ENCODE measurements around the gene PLA2R1.
"Not testable (repeated sequence)": the region's sequence is repeated elsewhere in the genome, so short reads cannot be mapped to it uniquely, and the experiment has no call there.

The PLA2R1 gene

DNA sequence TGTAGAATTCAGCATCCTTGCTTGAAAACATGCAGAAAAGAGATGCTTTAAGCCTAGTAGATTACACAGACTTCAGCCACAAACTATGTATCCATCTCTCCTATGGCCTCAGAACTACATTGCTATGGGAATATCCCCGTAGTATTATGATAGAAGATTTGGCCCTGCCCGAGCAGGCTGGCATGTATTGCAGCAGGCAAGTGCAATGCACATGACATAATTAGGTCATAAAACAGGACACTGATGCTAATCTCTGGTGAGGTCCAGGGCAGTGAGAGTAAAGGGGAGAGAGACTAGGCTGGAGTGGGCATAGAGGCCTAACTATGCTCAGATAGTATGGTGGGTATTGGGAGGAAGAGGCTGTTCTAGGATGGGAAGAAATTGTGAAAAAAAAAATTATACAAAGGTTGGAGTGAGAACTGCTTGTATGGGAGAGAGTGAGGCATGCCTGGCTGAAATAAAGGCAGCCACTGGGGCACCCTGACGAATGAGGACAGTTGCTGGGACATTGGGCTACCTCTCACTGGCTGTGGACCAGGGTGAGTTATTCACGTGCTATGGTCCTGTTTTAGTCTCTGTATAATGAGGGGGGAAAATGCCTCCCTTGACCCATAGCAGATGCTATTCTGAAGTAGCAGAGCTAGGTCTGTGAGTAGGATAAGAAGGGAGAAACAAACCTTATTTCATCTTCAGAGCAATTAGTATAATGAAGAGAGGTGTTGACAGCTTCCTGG, 1.6 kb upstream of the PLA2R1 start:
- no peak for DNase-seq (ENCODE audit: low read depth in 2 of 2)

- DNase-seq (ENCODE audit: low read depth in 2 of 2), result no peak
Measured at GRCh38 chr2:160063271-160063670, 856 bp upstream of the PLA2R1 start.

DNA sequence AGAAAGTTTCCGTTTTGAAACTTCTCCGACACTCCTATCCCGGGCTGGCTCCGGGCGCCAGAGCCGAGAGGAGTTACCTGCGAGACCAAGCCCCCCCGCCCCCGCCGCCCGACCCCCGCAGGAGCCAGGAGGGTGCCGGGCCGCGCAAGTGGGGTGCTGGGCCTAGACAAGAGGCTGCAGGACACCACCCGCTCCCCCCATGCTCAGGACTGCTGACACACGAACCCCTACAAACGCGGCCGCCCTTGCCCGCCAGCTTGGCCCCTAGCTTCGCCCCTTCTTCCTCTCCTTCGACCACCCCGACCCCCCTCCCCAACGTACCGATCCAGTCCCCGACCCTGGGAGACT, 497 bp downstream of the PLA2R1 start:
- no peak for DNase-seq (ENCODE audit: low read depth in 2 of 2)

DNA sequence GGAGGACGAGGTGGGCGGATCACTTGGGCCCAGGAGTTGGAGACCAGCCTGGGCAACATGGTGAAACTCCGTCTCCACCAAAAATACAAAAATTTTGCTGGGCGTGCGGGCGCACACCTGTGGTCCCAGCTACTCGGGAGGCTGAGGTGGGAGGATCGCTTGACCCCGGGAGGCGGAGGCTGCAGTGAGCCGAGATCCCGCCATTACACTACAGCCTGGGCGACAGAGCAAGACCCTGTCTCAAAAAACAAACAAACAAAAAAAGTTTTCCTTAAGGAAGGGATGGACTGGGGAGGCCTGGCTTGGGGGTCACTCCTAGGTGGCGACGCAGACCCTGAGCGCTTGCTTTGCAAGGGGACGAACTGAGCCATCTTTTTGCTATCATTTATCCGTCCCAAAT, 882 bp downstream of the PLA2R1 start:
- no peak for DNase-seq (ENCODE audit: low read depth in 2 of 2)

DNA sequence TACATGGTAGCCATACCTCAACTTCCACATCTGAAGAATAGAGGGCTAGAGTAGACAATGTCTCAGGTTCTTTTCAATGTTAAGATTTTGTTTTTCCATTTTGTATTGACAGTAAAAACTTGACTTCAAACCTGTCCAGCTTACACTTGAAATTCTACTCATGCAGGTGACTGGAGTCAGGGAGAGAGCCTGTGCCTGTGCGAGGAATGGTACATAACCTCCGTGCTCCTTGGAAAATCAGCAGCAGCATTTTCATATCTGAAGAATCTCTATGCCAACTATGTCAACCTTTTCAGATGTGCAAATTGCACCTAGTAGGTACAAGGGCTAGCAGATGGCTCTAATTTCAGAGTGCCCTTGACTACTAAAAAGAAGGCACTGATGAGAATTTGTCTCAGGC, 2.1 kb downstream of the PLA2R1 start:
- DNase-seq (ENCODE audit: low read depth in 2 of 2), result no peak

DNA sequence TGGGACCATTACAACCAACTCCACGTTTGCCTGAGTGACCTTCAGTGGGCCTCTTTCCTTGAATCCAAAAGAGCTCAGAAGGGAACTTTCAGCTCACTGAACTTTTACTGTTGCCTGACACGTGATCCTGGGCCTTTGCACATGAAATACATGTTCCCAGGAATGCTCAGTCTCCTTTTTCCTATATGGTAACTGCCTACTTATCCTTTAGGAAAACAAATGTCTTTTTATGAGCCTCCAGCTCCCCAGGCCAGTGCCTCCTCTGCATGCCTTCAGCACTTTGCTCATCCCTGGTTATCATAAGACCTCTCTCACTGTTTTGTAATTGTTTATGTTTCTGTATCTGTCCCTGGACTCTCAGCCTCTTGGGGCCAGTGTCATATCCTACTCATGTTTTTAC, 5.1 kb downstream of the PLA2R1 start:
- DNase-seq (ENCODE audit: low read depth in 2 of 2), result no peak

DNA sequence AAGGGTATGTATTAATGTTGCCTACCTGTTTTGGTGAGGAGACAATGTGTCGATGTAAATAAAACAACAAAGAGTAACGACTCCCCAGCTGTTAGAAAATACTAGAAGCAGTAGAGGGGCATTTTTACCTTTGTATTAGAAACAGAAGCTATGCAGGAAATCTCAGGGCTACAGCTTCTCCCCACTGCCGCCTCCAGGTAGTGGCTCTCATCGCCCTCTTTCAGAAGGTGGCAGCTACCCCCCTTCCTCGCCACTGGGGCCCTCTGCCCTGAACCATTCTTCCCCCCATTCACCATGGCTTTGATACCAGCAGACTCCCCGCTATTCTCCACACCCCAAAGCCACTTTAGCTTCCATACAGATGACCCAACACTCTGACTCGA, 6.7 kb downstream of the PLA2R1 start:
- DNase-seq (ENCODE audit: low read depth in 2 of 2), result no peak

DNA sequence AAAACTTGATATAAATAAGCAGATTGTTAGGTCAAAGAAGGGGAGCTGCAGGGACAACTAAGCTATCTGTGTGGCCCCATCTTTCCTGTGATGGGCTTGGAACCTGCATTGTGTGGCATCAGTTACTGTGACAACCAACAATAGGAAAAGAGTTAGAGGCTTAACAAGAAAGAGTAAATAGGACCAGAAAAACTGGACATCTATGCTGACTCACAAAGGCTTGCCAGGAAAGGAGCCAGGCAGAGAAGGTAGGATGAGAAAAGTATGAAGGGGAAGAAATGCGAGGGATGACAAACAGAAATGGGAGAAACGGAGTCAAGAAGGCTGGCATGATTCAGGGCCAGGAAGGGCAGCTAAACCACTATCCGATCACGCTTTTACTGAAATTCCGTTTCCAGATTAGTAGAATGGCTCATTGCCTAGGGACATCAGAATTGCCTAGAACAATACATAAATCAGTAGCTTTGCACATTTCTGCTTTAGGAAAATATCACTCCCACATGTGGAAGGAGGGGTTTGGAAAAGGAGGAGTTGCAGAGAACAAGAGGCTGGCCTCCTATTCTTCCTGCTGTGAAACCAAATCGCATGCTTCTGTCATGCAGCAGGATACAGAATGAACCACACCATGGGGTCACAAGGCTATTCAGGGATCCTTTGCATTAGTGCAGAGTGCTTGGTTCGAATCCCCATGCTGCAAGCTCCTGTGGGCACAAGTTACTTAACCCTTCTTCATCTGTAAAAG, 7.3 kb downstream of the PLA2R1 start:
- no peak for DNase-seq (ENCODE audit: low read depth in 2 of 2)

GRCh38 chr2:160053946-160054345, 8.5 kb downstream of the PLA2R1 start:
- DNase-seq (ENCODE audit: low read depth in 2 of 2), result no peak

DNA sequence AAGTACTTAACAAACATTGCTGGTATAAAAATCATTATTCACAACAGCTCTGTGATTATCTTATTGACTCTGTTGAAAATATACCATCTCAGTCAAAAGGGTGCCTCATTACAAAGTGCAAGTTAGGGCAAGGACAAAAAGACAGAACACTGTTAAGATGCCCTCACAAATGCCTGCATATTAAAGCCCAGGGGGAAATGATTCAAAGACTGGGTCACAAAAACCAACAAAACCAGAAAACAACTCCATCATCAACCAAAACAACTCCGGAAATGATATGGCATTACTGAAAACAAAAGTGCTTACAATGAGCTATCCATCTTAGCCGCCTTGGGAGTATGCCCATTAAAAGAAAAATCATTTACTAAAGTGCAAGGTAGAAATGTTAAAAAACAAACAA, 9.9 kb downstream of the PLA2R1 start:
- DNase-seq (ENCODE audit: low read depth in 2 of 2), result no peak

- DNase-seq (ENCODE audit: low read depth in 2 of 2), result no peak
Measured at GRCh38 chr2:160051371-160051800, 11.0 kb downstream of the PLA2R1 start.

DNA sequence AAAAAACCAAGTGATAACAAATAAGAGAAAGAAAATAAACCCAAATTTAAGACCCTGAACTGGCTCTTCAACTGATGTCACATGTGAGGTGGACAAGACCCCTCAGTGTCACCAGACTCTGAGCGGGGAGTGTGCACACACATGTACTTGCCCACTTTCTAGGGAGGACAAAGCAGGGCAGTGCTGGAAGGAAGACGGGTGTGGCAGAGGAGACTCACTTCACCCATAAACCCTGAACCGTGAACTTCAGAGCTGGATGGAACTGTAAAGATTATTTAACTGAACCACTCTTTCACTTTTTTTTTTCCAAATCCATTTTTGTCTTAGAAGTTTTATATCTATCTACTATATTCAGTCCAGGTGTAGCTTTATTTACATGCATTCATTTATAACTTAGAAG, 12.3 kb downstream of the PLA2R1 start:
- no peak for DNase-seq (ENCODE audit: low read depth in 2 of 2)

DNA sequence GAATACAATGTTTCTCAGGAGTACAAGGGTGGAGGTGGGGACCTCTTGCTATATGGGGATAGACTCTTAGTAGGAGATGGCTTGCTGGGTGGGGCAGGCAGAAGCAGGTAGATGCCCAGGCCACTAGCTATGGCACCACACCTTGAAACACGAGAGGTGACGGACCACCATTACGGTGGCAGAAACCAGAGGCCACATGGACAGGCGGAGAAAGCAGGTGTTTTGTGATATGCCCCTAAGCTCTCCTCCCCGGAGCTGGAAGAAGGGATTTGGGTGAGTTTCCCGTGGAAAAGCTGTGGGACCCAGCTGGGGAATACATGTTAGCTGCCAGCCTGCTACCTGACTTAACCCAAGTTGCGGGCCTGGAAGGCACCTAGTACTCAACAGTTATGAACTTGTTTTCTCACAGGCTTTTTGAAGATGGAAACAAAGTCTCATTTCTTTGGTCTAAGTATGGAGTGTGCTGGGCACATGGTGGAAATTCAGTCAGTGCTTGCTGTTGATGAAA, 16.7 kb downstream of the PLA2R1 start:
- no peak for DNase-seq (ENCODE audit: low read depth in 2 of 2)

GRCh38 chr2:160044728-160045127, 17.7 kb downstream of the PLA2R1 start:
- no peak for DNase-seq (ENCODE audit: low read depth in 2 of 2)

- no peak for DNase-seq (ENCODE audit: low read depth in 2 of 2)
Measured at GRCh38 chr2:160043265-160043664, 19.1 kb downstream of the PLA2R1 start.

DNA sequence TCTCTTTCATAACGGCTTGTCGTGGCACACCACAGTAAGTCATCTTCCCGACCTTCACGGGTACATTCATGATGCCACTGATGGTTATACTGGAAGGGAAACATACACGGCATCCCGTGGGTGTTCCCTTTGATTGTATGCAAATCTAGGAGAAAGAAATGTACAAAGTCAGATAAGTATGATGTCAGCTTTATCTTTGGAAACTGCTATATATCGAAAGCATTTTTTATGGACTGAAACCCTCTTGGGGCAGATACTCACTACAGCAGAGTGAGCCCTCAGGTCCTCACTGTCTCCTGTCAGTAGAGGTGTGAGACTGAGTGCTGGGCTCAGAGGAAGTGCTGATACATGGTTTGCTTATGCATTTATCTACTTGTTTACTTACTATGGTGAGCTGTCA, 20.4 kb downstream of the PLA2R1 start:
- DNase-seq (ENCODE audit: low read depth in 2 of 2), result no peak

GRCh38 chr2:160041091-160041490, 21.3 kb downstream of the PLA2R1 start:
- DNase-seq (ENCODE audit: low read depth in 2 of 2), result no peak

- no peak for DNase-seq (ENCODE audit: low read depth in 2 of 2)
Measured at GRCh38 chr2:160039166-160039903, 23.1 kb downstream of the PLA2R1 start.

DNA sequence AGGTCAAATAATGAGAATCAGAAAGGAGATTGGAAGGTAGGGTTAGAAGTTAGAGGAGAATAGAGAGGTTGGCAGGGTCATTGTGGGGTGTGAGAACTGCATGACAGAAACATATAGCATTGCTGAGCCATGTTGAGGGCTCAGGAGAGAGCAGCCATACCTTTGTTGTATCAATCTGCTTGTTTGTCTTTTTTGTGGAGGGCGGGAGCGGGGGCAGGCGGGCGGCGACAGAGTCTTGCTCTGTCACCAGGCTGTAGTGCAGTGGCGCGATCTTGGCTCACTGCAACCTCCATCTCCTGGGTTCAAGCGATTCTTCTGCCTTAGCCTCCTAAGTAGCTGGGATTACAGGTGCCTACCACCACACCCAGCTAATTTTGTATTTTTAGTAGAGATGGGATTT, 23.8 kb downstream of the PLA2R1 start:
- DNase-seq (ENCODE audit: low read depth in 2 of 2), result not testable (repeated sequence)

- no peak for DNase-seq (ENCODE audit: low read depth in 2 of 2)
Measured at GRCh38 chr2:160036736-160037135, 25.7 kb downstream of the PLA2R1 start.

- DNase-seq (ENCODE audit: low read depth in 2 of 2), result no peak
Measured at GRCh38 chr2:160035125-160035524, 27.3 kb downstream of the PLA2R1 start.

GRCh38 chr2:160034396-160034795, 28.0 kb downstream of the PLA2R1 start:
- no peak for DNase-seq (ENCODE audit: low read depth in 2 of 2)

Data from stimulated activated CD8-positive, alpha-beta memory T cell treated with anti-CD3 and anti-CD28 coated beads, Interleukin-2, amount 100 ng/mL, for 1 hour (primary cell).